ENCODE data around the gene SDHA.
"Not testable (repeated sequence)": the region's sequence is repeated elsewhere in the genome, so short reads cannot be mapped to it uniquely, and the experiment has no call there.

SDHA gene

DNA sequence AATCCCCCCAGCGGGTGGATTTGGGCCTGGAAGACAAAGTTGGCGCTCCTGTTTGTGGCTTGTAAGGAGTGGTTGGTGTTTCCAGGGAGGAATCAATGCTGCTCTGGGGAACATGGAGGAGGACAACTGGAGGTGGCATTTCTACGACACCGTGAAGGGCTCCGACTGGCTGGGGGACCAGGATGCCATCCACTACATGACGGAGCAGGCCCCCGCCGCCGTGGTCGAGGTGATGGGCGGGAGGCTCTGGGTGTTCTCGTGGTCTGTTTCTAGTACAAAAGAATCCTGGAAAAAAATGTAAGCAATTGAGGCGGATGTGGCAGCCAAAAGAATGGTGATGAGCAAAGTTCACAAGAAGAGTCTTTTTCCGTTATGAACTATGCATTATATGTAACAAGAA lies 7.2 kb downstream of the SDHA start:
- TF ChIP-seq ZFX (IDR thresholded peaks at IDR 0.05; ENCODE audit: borderline replicate concordance) = no peak
- TF ChIP-seq, protein P1, sequence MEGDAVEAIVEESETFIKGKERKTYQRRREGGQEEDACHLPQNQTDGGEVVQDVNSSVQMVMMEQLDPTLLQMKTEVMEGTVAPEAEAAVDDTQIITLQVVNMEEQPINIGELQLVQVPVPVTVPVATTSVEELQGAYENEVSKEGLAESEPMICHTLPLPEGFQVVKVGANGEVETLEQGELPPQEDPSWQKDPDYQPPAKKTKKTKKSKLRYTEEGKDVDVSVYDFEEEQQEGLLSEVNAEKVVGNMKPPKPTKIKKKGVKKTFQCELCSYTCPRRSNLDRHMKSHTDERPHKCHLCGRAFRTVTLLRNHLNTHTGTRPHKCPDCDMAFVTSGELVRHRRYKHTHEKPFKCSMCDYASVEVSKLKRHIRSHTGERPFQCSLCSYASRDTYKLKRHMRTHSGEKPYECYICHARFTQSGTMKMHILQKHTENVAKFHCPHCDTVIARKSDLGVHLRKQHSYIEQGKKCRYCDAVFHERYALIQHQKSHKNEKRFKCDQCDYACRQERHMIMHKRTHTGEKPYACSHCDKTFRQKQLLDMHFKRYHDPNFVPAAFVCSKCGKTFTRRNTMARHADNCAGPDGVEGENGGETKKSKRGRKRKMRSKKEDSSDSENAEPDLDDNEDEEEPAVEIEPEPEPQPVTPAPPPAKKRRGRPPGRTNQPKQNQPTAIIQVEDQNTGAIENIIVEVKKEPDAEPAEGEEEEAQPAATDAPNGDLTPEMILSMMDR (IDR thresholded peaks at IDR 0.05) = no peak
- no peak overlapping the region for H3K27ac ChIP-seq

DNA sequence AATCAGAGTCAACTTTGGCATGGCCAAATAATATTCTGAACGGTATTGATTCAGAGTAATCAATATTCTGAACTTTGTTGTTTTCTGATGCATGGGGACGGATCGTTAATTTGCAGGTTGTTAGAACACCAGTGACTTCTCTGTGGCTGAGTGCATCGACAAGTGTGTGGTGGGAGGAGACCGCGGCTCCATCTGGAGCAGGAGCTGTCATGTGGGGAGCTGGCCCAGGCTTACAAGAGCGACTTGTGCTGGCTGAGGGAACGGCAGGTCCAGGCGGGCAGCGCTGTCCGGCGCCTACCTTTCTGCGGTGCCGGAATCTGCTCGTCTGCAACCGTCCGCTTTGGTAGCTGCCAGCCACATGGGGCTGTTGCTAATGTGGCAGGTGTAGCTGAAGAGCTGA lies 9.3 kb downstream of the SDHA start:
- not testable (repeated sequence) for H3K27ac ChIP-seq

DNA sequence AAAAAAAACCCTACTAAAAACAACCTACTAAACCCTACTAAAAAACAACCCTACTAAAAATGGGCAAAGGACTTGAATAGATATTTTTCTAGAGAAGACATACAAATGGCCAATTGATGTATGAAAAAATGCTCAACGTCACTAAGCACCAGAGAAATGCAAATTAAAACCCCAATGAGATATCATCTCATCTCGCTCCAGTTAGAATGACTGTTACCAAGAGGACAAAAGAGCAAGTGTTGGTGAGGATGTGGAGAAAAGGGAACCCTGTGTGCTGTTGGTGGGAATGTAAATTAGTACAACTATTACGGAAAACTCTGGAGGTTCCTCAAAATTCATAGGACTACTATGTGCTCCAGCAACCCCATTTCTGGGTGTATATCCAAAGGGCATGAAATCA lies 10.8 kb downstream of the SDHA start:
- TF ChIP-seq, protein P1 (IDR thresholded peaks at IDR 0.05) = no peak
- no peak for TF ChIP-seq ZFX (IDR thresholded peaks at IDR 0.05; ENCODE audit: borderline replicate concordance)
- H3K27ac ChIP-seq = no peak overlapping the region

DNA sequence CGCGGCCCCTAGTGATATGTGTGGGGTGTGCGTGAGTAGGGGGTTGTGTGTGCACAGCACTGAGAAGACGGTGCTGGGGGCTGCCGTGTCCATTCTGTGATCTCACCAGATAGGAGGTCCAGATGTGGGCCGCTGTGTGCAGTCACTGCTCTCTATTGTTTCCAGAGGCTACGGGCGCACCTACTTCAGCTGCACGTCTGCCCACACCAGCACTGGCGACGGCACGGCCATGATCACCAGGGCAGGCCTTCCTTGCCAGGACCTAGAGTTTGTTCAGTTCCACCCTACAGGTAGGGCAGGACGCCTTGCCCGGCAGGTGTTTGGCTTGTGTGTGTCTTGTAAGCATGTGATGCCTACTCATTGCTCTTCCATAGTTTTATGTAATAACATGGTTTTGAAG lies 12.6 kb downstream of the SDHA start:
- no peak for TF ChIP-seq ZFX (IDR thresholded peaks at IDR 0.05; ENCODE audit: borderline replicate concordance)
- TF ChIP-seq, protein P1 (IDR thresholded peaks at IDR 0.05) = no peak
- H3K27ac ChIP-seq = no peak overlapping the region

DNA sequence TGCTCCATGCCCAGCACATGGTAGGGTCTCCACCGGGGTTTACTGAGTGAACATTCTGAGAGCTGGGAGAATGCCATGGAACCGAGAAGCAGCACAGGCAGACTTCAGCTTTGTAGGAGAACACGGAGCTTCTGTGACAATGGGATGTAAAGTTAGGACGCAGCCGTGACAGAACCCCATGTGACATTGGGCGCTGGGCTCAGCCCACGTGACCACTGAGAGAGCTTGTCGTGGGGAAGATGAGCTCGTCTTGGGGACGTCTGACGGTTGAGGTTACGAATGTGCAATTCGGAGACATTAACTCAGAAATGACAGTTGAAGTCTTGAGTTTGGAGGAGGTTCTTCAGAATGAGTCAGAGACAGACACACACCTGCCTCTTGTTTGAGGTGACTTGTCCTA lies 13.5 kb downstream of the SDHA start:
- no peak overlapping the region for H3K27ac ChIP-seq
- TF ChIP-seq ZFX (IDR thresholded peaks at IDR 0.05; ENCODE audit: borderline replicate concordance) = no peak
- TF ChIP-seq, protein P1 (IDR thresholded peaks at IDR 0.05) = no peak

DNA sequence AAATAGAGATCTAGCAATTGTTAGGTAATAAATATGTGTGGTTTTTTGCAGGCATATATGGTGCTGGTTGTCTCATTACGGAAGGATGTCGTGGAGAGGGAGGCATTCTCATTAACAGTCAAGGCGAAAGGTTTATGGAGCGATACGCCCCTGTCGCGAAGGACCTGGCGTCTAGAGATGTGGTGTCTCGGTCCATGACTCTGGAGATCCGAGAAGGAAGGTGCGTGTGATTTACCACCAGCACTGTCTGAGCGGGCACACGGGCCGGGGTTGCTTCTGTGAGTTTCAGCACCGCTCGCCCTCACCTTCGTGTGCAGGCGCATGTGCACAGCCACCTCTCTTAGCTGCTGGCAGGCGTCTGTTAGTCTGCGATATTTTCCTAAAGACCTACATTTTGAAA lies 15.3 kb downstream of the SDHA start:
- not testable (repeated sequence) for H3K27ac ChIP-seq

DNA sequence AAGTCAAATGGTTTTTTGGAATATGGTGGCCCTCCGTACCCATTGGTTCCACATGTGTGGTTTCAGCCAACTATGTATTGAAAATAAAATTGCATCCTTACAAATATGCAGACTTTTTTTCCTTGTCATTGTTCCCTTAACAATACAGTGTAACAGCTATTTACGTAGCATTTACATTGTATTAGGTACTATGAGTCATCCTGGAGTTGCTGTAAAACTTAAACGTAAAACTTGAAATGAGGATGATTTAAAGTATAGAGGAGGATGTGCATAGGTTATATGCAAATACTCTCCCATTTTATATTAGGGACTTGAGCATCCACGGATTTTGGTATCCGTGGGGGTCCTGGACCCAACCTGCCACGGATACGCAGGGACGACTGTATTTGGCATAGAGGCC lies 16.3 kb downstream of the SDHA start:
- TF ChIP-seq ZFX (IDR thresholded peaks at IDR 0.05; ENCODE audit: borderline replicate concordance) = no peak
- TF ChIP-seq, protein P1 (IDR thresholded peaks at IDR 0.05) = no peak
- no peak overlapping the region for H3K27ac ChIP-seq

DNA sequence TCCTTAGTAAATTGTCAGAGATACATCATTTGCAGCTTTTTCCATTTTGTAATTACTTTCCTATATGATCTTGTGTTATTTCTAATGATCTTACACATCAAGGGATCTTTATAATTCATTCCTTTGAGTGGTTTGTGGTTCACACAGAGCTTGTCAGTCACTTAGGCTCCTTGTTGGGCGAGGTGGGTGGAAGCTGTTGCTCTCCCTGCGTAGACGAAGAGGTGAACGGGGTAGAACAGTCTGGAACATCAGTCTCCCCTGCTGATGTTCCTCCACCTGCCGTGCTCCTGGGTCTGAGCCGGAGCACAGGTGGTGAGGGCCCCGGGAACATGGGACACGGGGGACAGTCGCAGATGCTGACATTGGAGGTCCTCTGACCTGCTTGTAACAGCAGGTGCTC lies 17.4 kb downstream of the SDHA start:
- not testable (repeated sequence) for H3K27ac ChIP-seq

DNA sequence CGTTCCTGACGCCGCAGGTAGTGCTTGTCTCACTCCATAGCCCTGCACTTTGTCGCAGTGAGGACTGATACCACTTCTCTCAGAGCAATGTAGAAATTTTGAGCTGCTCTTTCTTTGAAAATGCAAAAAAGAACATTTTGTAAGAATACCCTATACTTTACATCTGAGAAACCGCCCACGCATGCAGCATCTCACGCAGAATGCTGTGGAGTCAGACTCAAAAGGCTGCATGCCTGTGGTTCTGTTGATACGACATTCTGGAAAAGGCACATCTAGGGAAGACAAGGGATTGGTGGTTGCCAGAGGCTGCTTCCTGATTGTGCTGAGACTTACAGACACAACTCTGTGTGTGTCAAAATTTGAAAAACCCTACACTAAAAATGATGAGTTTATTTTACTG lies 19.8 kb downstream of the SDHA start:
- not testable (repeated sequence) for H3K27ac ChIP-seq

DNA sequence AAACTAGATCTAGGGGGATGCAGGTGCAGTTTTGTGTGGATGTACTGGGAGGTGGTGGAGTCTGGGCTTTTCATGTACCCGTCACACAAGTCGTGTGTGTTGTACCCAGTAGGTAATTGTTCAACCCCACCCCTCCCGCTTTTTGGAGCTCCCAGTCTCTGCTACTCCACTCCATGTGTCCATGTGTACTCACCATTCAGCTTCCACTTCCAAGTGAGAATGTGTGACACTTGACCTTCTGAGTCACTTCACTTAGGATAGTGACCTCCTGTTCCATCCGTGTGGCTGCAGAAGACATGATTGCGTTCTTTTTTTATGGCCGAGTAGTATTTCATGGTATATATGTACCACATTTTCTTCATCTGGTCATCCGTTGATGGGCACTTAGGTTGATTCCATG lies 22.4 kb downstream of the SDHA start:
- H3K27ac ChIP-seq = not testable (repeated sequence)

DNA sequence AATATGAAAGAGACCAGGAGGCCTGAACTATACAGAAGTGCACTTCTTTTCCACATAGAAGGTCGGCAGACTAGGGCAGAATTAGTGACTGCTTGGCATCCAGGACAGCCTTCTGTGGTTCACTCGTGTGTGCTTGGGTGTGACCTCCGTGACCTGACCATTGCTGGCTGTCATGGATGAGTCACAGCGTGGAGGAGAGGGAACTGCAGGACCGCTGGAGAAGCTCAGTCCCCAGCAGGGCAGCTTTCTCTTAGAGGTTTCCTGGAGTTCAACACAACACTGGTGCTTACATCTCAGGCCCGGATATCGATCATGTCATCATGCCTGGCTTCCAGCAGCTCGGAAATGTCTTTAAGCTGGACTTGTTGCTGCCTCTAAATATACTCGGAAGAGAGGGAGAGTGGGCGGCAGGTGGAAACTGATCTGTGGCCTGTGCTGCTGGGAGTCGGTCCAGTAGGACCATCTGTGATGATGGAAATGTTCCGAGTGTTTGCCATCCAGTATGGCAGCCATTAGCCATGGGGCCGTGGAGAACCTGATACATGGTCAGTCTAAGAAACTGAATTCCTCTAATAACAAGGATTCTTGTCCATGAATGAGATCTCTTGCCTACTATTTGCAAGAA lies 23.0 kb downstream of the SDHA start:
- H3K27ac ChIP-seq = not testable (repeated sequence)

DNA sequence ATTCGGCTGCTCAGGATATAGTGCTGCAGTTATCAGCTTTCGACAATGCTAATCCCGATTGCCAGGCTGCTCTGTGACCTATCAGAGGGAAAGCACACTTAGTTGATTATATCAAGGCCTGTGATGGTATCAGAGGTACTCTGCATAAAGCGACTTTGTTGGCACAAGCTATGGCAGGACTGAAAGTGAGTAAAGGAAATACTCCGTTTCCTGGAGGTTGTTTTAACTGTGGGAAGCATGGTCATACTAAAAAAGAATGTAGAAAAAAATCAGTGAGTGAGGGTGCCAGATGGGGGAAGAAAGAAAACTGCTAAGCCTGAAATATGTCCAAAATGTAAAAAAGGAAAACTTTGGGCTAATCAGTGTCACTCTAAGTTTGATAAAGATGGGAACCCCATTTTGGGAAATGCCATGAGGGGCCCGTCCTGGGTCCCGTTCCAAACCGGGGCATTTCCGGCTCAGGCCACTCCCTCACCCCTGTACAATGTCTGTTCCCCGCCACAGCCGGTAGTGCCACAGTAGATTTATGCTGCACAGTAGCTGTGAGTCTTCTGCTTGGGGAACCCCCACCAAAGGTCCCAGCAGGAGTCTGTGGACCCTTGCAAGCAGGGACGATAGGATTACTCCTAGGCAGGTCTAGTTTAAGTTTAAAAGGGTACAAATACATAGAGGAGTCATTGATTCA lies 25.7 kb downstream of the SDHA start:
- H3K27ac ChIP-seq = not testable (repeated sequence)

DNA sequence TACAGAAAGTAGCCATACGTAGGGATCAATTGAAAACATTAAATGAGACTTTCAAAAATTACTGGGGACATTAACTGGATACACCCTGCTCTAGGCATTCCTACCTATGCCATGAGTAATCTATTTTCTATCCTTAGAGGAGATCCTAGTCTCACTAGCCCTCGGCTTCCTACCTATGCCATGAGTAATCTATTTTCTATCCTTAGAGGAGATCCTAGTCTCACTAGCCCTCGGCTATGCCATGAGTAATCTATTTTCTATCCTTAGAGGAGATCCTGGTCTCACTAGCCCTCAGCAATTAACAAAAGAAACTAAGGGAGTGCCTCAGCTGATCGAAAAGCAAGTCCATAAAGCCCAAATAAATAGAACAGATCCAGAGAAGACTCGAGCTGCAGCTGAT lies 27.6 kb downstream of the SDHA start:
- not testable (repeated sequence) for H3K27ac ChIP-seq

DNA sequence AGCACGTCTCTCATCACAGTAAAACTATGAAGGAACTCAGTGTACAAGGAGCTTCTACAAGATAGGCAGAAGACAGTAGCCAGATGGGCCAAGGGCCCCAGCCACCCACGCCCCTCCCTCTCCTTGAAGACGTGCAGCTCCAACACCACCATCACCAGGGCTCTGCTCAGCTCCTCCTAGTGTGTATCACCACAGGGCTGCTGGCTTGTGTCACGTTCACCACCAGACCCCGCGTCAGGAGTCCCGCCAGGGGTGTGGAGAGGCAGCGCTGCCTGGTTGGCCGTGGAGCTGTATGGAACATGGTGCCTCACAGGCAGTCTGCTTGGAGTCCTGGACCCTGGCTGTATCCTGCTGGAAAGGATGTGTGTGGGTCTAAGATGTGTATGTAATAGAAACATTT lies 32.3 kb downstream of the SDHA start:
- H3K27ac ChIP-seq = not testable (repeated sequence)

DNA sequence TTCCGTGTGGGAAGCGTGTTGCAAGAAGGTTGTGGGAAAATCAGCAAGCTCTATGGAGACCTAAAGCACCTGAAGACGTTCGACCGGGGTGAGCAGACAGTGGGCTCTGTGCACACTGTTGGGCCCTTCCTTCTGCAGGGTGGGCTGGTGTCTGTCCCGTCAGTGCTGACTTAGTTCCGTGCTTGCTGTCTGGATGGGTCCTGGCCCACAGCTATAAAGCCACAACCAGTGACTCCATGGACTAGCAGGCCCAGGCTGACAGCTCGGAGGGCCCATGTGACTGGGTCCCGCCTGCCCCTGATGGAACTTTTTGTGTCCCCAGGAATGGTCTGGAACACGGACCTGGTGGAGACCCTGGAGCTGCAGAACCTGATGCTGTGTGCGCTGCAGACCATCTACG lies 32.9 kb downstream of the SDHA start:
- H3K27ac ChIP-seq = not testable (repeated sequence)

All from 22Rv1 (cell line).